Right atrium auricular region (tissue), 2 donors: ENCODE results near the gene PIK3R5. TPM values are rescaled to one million over a fixed set of nuclear protein-coding genes. Genes with fewer than 3 reads are reported as not detected.

ENCODE experiments used
- DNase-seq: peaks from one replicate; pipeline ENCODE4 v3.0.0-alpha.2; 2019; ENCODE audit warnings: low spot score
- H3K27ac ChIP-seq, 2 donors: fragments of 200-600 bp; sonication (generic); 1 replicate in 1 of 2; 2 replicates in 1 of 2; pipeline ENCODE4 v1.5.1; 2016 to 2019
- H3K27me3 ChIP-seq, 2 donors: fragments of 200-600 bp; sonication (generic); one replicate each; pipeline versions ENCODE4 v1.5.1 to v1.6.0; 2017 to 2019
- H3K36me3 ChIP-seq: fragments of 200-600 bp; sonication (generic); one replicate; pipeline ENCODE4 v1.5.1; 2016
- H3K4me1 ChIP-seq, 2 donors: fragments of 200-600 bp; sonication (generic); one replicate each; pipeline versions ENCODE4 v1.5.1 to v1.6.0; 2017 to 2019
- H3K4me3 ChIP-seq, 2 donors: fragments of 200-600 bp; sonication (generic); 1 replicate in 1 of 2; 2 replicates in 1 of 2; pipeline ENCODE4 v1.5.1; 2017 to 2019; ENCODE audit warnings: mild to moderate bottlenecking in 1 of 2, moderate library complexity in 1 of 2
- H3K9me3 ChIP-seq, 2 donors: fragments of 200-600 bp; sonication (generic); one replicate each; pipeline ENCODE4 v1.5.1; 2019
- total RNA-seq, 2 donors: library from RNA; depleted of rRNA; stranded (reverse); fragments of >200 nt; gene quantifications; one replicate each; pipeline ENCODE4 v1.1.0, GENCODE V29; 2016
- TF ChIP-seq, protein P1 (sequence below), 2 donors: fragments of 200-600 bp; sonication (generic); IDR thresholded peaks; one replicate each; pipeline ENCODE4 v1.5.1; 2019; ENCODE audit warnings: antibody characterized with exemption in 2 of 2

PIK3R5 gene
- total RNA-seq, 2 donors from 2014 or later = 5.0 to 7.5 TPM

DNA sequence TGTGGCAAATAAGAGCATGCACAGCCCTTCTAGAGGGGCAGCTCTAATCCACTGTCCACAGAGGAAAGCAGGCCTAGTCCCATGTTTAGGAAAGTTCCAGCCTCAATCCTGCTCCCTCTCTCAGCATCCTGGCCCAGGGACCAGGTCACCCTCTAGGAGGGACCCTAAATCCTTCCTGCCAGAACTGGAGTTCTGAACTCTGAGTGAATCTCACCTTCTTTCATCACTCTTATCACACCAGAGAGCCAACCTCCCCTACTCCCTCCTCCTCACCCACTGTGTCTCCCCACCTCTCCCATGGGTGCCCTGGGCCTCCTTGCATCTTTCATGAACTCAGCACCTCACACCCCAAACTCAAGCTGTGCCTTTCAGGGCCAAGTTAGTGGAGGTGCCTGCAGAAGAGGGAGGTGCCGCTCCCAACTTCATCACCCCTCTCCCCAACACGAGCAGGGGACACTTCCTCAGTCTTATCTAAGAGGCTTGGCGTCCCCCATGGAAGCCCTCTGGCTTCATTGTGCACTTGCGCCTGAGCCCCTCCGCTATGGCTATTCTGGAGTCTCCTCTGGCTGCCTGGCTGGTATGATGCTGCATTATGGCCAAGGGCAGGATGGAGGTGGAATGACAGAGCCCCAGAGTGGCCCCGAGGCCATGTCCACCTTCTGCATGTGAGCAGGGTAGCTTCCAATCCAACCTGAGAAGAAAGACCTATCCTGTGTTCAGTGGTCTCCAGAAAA, 129.7 kb downstream of the PIK3R5 start:
- no peaks in the 10 kb centered on the region for H3K4me1 ChIP-seq
- DNase-seq = peak; percentile 21
- no peaks in the 10 kb centered on the region for H3K9me3 ChIP-seq
- H3K4me3 ChIP-seq = no peak overlapping the region
- H3K36me3 ChIP-seq = no peaks in the 10 kb centered on the region
- H3K27ac ChIP-seq = no peak overlapping the region
- no peaks in the 10 kb centered on the region for H3K27me3 ChIP-seq
- TF ChIP-seq, protein P1, sequence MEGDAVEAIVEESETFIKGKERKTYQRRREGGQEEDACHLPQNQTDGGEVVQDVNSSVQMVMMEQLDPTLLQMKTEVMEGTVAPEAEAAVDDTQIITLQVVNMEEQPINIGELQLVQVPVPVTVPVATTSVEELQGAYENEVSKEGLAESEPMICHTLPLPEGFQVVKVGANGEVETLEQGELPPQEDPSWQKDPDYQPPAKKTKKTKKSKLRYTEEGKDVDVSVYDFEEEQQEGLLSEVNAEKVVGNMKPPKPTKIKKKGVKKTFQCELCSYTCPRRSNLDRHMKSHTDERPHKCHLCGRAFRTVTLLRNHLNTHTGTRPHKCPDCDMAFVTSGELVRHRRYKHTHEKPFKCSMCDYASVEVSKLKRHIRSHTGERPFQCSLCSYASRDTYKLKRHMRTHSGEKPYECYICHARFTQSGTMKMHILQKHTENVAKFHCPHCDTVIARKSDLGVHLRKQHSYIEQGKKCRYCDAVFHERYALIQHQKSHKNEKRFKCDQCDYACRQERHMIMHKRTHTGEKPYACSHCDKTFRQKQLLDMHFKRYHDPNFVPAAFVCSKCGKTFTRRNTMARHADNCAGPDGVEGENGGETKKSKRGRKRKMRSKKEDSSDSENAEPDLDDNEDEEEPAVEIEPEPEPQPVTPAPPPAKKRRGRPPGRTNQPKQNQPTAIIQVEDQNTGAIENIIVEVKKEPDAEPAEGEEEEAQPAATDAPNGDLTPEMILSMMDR (IDR thresholded peaks at IDR 0.05) = no peak

DNA sequence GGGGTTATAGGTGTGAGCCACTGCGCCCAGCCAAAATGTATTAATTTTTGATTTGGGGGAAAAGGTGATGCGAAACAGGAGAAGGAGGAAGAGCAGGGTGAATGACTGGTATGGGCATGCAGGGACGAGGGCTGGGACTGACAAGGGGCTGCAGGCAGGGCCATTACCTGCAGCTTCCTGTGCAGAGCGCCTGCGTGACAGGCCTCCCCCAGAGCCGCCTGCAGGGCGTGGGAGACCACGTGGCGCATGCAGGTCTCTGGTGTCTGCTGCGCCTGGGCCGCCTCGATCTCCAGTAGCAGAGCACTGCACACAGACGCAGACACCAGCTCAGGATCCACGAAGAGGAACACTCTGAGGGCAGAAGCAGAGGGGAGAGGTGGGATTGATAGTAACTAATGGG, 130.4 kb downstream of the PIK3R5 start:
- H3K9me3 ChIP-seq = no peaks in the 10 kb centered on the region
- DNase-seq = peak; percentile 16
- H3K27me3 ChIP-seq = no peaks in the 10 kb centered on the region
- no peak overlapping the region for H3K27ac ChIP-seq
- TF ChIP-seq, protein P1 (IDR thresholded peaks at IDR 0.05) = no peak
- H3K4me1 ChIP-seq = no peaks in the 10 kb centered on the region
- H3K36me3 ChIP-seq = no peaks in the 10 kb centered on the region
- no peak overlapping the region for H3K4me3 ChIP-seq

DNA sequence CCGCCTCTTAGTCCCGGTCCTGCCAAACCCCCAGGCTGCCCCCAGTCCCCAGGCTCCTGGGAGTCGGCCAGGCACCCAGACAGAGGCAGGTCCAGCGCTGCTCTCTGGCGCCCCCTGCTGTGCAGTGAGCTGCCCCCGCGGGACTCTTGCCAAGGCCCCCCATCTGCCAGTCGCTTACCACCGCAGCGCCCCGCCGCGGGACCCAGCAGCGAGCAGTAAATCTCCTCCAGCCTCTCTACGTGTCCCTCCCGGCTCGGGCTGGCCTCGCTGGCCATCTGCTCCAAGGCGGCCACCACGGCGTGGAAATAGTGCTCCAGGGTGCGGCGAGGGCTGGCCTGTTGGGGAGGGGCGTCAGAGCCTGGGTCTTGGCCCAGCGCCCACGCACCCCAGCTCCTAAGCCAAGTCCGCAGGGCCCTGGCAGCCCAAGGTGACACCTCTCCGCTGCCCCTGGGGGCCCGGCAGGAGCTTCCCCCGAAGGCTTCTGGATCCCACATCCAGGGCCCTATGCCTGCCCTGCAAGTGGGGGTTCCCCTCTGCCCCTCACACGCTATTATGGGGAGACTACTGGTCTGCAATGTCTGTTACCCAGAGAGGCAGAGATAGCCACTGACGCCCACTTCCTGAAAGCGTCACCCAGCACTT, 132.7 kb downstream of the PIK3R5 start:
- Histone ChIP-seq H3K9me3 (no peaks in the 10 kb centered on the region), H3K27ac (no peak overlapping the region), H3K27me3 (no peaks in the 10 kb centered on the region), H3K36me3 (no peaks in the 10 kb centered on the region), H3K4me3 (no peak overlapping the region), H3K4me1 (no peaks in the 10 kb centered on the region)
- TF ChIP-seq, protein P1 (IDR thresholded peaks at IDR 0.05) = peak; percentile 17 to 47
- DNase-seq = no peak

DNA sequence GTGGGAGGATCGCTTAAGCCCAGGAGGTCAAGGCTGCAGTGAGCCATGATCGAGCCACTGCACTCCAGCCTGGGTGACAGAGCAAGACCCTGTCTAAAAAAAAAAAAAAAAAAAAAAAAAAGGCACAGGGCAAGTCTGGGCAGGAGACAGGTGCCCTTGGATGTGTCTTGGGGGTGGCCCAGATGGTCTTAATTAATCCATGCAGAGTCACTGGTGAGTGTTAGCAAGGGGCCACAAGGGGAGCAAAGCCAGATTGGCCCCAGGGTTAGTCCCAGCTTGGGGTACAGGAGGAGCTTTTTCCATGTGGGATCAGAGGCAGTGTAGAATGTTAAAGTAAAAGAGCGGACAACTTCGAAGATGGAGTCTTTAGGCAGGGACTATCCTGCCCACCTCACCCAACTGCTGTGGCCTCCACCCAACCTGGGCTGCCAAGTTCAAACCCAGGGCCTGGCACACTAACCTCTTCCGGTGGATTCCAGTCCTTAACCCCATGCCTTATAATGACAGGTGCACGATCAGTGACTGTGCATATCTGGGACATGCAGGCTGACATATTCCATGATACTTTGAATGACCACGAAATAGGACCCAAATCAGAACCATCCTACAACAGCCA, 134.2 kb downstream of the PIK3R5 start:
- no peaks in the 10 kb centered on the region for H3K9me3 ChIP-seq
- no peaks in the 10 kb centered on the region for H3K36me3 ChIP-seq
- H3K4me3 ChIP-seq = no peak overlapping the region
- peak; percentile 46 for DNase-seq
- TF ChIP-seq, protein P1 (IDR thresholded peaks at IDR 0.05) = no peak
- H3K27ac ChIP-seq = no peak overlapping the region
- no peaks in the 10 kb centered on the region for H3K27me3 ChIP-seq
- no peaks in the 10 kb centered on the region for H3K4me1 ChIP-seq

DNA sequence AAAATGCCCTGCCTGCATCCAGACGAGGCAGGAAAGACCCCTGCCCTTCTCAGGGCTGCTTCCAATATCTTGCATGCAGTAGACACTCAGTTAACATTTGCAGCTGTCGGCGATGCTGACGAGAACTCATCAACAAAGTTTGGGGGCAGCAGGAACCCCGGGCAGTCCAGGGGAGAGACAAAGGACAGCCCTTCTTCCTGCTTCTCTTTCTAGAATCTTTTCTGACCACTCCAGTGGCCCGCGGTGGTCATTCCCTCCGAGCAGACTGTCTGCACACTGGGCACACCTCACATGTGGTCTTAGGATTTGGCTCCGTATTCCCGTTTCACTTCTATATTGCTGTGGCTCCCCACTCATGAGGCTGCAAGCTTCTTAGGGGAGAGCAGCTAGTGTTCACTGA, 135.4 kb downstream of the PIK3R5 start:
- Histone ChIP-seq H3K27ac (no peak overlapping the region), H3K36me3 (no peaks in the 10 kb centered on the region), H3K9me3 (no peaks in the 10 kb centered on the region), H3K27me3 (no peaks in the 10 kb centered on the region), H3K4me3 (no peak overlapping the region), H3K4me1 (no peaks in the 10 kb centered on the region)
- DNase-seq = peak; percentile 32
- TF ChIP-seq, protein P1 (IDR thresholded peaks at IDR 0.05) = no peak
